HG03060 (cell line): ENCODE measurements around the gene ARHGAP25.

ENCODE experiments used
- ATAC-seq: cut with Tn5 transposase; IDR thresholded peaks from one replicate; pipeline ENCODE4 v1.9.1; 2021; ENCODE audit warnings: low read depth, moderate number of reproducible peaks; ENCODE audit not compliant: unreplicated experiment

Gene ARHGAP25

DNA sequence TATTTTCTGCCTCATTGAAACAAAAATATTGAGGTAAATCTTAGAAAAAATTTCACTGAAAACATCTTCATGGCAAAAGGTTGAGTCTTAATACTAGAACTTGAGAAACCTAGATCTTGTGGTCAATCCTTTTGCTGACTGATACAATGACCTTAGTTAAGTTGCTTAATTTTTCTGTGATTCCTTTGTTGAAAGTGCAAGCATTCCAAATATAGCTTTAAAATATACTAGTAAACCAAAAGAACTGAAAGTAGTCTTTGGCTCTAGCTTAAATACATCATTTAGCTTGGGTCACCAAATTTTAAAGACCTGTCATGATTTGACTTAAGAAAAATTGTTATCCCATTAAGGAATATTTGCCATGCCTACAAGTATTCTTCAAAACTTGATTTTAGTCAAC lies 119.9 kb downstream of the ARHGAP25 start:
- ATAC-seq: no peak

DNA sequence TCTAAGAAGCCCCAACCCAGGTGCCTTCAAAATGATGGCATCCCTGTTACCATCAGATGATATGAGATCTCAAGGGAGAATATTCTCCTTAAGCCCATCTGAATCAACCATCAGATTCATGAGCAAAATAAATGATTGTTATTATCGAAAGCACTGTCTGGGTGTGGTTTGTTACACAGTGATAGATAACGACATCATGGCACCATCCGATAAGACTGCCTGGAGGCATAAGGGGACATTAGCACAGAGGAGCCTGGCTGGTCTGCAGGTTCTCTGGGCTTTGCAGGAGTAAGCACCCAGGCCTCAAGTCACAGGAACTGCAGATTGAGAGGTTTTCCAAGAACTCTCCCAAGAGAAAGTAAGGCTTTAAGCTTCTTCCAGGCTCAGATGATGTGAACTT lies 120.9 kb downstream of the ARHGAP25 start:
- ATAC-seq: no peak

DNA sequence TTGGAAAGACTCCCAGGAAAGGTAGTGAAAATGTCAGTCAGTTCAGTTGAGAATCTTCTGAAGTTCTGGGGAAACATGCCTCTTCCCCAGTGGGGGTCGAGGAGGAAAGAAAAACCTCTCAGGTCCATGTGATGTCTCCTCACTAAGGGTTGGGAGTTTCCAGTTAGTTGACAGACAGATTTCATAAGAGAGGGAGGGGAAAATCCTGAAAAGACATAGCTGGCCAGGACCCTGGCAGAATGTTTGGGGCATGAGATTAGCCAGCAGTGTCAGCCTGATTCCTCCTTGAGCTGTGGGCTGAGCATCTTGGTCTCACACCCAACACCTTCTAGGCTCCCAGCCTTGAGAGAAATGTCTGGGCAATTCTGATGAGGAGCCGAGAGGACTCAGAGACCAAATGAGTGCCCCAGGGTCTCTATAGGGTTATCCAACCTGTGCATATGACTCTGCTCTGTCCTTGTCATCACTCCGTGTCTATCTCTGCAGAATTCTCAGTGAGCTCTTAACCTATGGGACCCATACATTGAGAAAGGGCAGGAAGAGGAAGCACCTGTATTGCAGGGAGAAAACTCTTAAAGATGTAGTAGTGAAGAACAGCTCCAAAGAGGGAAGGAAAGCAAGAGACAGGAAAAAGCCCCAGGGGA lies 122.7 kb downstream of the ARHGAP25 start:
- no peak for ATAC-seq

DNA sequence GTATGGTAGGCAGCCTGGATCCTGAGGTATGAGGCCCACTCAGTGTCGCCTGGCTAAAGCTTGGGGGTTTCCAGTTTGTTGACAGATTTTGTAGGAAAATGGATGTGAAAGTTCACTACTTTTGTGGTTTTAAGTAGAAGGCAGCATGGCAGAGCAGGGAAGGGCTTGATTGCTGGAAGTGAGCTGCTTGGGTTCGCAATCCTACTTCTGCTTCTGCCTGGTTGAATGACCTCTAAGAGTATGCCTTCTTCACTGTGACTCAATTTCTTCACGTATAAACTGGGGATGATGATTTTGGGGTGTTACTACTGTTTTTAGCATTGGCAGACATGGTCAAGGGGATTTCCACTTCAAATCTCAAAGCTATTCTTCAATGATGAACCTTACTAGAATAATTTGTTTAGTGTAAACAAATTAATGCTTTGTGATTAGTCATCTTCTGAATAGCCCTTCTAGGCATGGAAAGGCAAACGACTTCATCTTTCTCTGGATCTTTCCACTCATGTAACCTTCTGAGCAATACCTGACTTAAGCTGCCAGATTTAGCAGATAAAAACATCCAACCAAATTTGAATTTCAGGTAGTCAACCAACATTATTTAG lies 123.3 kb downstream of the ARHGAP25 start:
- ATAC-seq: no peak

DNA sequence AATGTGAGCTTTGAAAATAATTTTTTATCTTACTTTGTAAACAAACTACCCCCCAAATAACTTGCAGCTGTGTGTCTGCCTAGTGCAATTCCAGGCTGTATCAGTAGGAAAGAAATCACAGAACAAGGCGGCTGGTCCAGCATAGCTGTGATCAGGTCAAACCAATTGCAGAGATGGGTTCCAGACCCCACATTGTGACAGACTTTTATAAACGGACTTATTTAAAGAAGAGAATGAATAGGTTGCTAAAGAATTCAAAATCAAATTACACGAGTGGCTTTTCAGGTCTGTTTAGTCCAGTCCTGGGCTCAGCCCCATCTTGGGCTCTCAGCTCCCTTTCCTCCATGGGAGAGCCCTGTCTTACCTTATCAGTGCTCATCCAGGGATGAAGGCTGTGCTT lies 125.5 kb downstream of the ARHGAP25 start:
- ATAC-seq: no peak

DNA sequence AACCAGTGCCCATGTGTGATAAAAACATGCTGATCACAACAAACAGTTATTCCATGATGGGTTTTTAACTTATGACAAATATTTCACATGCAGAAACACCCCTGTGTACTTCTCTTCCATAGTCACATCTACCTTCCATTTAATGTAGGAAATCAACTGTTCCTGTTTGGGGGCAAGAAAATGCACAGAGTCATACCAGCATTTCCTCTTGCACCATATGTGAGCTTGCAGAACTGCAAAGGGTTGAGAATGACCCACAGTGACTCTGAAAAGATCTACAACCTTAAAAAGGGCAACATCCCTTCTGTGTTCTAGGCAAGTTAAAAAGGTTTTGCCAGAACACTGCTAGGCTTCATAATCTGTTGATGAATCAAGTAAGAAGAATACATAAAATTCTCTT lies 126.7 kb downstream of the ARHGAP25 start:
- ATAC-seq: no peak

DNA sequence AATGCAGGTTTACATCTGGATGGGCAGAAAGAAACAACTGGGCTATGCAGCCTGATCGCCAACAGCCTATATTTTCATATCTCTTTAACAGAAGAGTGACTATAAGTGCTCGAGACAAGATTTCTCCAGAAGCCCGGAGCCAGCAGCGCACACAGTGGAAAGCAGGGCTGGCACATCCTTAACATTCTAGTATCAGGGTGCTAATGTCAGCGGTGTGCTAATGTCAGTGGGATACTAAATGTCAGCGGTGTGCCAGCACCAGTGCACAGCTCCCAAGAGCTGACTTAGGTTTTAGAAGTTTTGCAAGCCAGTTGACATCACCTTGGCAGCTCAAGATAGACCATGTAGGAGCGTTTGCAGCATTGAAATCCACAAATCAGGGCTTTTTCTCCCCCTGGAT lies 128.3 kb downstream of the ARHGAP25 start:
- ATAC-seq: no peak

DNA sequence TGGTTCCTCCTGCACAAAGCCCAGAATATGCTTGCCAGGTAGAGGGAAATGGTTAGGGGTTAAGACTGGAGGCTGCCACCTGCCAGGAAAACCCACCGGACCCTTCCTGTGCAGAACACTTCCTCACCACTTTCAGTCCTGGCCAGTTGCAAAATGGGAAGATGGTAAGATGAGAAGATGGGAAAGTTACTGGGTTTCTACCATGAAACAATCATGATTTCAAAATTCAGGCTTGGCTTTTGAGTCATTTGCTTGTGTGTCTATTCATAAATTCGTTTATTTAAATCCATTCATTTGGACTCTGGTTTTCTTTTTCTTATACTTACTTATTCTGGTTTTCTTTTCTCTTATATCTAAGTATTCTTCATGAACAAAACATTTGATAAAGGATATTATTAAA lies 129.4 kb downstream of the ARHGAP25 start:
- ATAC-seq: no peak

DNA sequence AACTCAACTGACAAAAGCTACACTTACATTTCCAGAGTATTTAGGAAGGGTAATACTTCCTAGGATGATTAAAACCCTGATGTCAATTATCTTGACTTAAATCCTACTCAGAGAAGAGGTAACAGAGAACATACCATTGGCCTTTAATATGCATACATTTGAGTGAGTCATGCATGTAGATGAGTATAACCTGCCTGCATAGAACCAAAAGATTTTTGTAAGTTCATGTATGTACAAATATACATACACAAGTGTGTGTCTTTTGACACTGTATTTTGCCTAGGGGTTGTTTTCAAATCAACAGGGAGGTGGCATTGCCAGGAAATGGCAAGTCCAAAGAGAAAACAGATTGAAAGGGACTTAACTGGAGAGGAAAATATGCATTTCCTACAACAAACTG lies 130.5 kb downstream of the ARHGAP25 start:
- ATAC-seq: no peak

DNA sequence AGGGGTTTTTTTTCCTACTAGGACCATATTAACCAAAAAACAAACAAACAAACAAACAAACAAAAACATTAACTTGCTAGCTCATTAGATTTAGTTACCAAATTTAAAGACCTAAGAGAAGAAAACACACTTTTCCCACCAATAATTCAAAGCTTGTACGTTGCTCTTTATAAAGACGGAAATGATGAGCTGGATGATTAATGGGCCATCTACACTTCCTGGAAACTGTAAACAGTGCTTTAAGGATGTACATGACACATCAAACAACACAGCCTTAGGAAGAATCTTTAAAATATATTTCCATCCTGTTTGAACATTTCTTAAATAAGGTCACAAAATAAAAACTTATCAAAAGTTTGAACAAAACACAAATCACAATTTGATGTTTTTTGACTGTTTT lies 135.6 kb downstream of the ARHGAP25 start:
- ATAC-seq: no peak

DNA sequence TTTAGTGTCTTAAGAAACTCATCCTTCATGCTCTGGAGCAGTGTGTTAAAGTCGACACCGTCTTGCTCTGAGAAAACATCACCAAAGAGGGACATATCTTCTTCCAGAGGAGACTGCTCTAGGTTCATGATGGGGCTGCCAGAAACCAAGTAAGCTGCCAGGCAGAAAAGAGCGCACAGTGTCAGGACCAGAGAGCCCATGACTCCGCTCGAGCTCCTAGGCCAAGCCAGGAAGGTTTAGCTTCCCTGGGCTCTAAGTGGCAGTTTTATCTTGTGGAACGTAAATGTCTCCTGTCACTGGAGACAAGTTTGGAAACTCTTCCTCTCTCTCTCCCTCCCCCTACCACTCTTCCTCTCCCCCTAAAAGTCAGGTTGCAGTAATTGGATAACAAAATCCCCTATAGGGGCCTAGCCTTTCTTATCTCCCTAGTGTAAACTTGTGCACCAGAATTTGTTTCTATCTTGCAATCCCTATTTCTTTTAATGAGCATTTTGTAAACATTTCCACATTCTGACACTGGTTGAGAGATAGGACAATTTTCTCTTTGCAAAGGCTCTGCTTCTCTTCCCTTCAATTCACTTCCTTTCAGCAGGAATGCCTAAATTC lies 136.7 kb downstream of the ARHGAP25 start, which contains the start of gene BMP10:
Gene BMP10, minus strand, starts transcription at position 239 of the 606 bp plus-strand sequence. Its CDS starts 39 bp downstream, at position 200.
- no peak for ATAC-seq
